ENCODE measurements around the gene RERG.

Gene RERG

GRCh38 chr12:15131431-15131830 is 89.8 kb downstream of the RERG start:
- TF ChIP-seq CTCF (conservative IDR thresholded peaks at IDR 0.05; ENCODE audit: low read depth, low read length), result no peak
- H3K4me3 ChIP-seq (ENCODE audit: low read length), result no peak overlapping the region
- DNase-seq (ENCODE audit: low read depth), result no peak

DNA sequence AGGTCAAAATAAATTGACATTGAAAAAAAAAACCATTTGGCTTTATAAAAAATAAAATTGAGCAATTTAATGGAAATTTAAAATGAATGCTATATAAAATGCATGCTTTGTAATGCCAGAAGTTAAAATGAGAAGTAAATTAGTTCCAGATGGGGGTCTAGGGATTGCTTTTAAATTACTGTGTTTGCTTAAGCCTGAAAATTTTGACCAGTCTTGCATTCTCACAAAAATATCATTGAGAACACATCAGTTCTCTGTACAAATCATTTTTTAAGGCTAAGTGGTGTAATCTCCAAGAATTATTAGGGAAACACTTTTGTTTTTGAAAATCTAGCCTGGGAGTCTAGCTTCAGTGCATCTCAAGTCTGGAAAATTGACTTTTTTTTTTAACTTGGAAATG is 90.7 kb downstream of the RERG start:
- TF ChIP-seq CTCF (conservative IDR thresholded peaks at IDR 0.05; ENCODE audit: low read depth, low read length), result no peak
- no peak for DNase-seq (ENCODE audit: low read depth)
- no peak overlapping the region for H3K4me3 ChIP-seq (ENCODE audit: low read length)

GRCh38 chr12:15123401-15123800 is 97.8 kb downstream of the RERG start:
- no peak for DNase-seq (ENCODE audit: low read depth)
- TF ChIP-seq CTCF (conservative IDR thresholded peaks at IDR 0.05; ENCODE audit: low read depth, low read length), result no peak

GRCh38 chr12:15122344-15122743 is 98.9 kb downstream of the RERG start:
- no peak for TF ChIP-seq CTCF (conservative IDR thresholded peaks at IDR 0.05; ENCODE audit: low read depth, low read length)
- H3K4me3 ChIP-seq (ENCODE audit: low read length), result no peak overlapping the region
- DNase-seq (ENCODE audit: low read depth), result no peak

More at GRCh38 chr12:15123401-15123800, 97.8 kb downstream of the RERG start:
- H3K4me3 ChIP-seq (ENCODE audit: low read length), result no peak overlapping the region

DNA sequence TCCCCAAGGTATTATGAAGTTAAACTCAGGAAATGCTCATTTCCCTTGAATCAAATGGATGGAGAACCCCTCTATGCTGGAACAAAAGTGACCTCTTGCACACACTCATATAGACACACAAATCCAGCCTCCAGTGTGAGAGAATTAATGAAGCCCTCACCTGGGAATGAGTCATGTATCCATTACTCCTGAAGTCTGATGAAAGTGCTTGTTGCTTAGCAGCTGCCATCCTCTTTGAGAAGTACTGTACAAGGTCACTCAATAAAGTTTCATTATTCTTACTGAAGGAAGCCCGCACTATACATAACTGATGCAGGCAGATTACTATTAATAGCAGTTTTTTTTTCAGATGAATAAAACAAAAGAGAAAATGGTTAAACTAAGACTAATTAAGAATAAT is 102.3 kb downstream of the RERG start:
- TF ChIP-seq CTCF (conservative IDR thresholded peaks at IDR 0.05; ENCODE audit: low read depth, low read length), result no peak
- no peak overlapping the region for H3K4me3 ChIP-seq (ENCODE audit: low read length)
- DNase-seq (ENCODE audit: low read depth), result no peak

- H3K4me3 ChIP-seq (ENCODE audit: low read length), result no peak overlapping the region
- DNase-seq (ENCODE audit: low read depth), result no peak
- no peak for TF ChIP-seq CTCF (conservative IDR thresholded peaks at IDR 0.05; ENCODE audit: low read depth, low read length)
Observed at GRCh38 chr12:15116983-15117382, 104.2 kb downstream of the RERG start.

DNA sequence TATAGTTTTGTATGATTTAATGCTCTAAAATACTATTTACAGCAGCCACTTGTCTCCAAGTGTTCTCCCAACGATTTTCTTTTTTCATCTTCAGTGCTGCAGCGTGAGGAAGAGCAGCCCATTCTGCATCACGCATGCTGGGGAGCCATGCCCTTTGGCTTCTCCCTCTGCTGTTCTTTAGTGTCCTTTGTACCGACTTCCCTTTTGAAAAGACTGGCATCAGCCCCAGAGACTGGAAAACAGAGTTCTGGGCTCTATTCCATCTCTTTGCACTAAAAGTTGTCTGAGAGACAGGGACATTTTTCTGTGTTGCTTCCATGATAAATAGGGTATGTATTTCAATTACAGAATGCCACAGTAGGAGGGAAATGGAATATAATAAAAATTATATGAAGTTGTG is 105.1 kb downstream of the RERG start:
- DNase-seq (ENCODE audit: low read depth), result no peak
- no peak for TF ChIP-seq CTCF (conservative IDR thresholded peaks at IDR 0.05; ENCODE audit: low read depth, low read length)
- no peak overlapping the region for H3K4me3 ChIP-seq (ENCODE audit: low read length)

All from retinal pigment epithelial cell (primary cell).